GM19397 (cell line): ENCODE measurements around the gene TFAP2D.
A peak's percentile ranks its signal among the peaks of the same experiment; 100 is the strongest.

ENCODE experiments used
- ATAC-seq: cut with Tn5 transposase; IDR thresholded peaks from one replicate; pipeline ENCODE4 v1.9.1; 2021; ENCODE audit warnings: mild to moderate bottlenecking, moderate library complexity; ENCODE audit not compliant: unreplicated experiment

TFAP2D gene

GRCh38 chr6:50718566-50718965 lies 5.2 kb downstream of the TFAP2D start:
- ATAC-seq: no peak

GRCh38 chr6:50720623-50721022 lies 7.3 kb downstream of the TFAP2D start:
- no peak for ATAC-seq

- ATAC-seq: no peak
Observed at GRCh38 chr6:50721978-50722377, 8.7 kb downstream of the TFAP2D start.

GRCh38 chr6:50722829-50723554 lies 9.7 kb downstream of the TFAP2D start:
- no peak for ATAC-seq

GRCh38 chr6:50724381-50725124 lies 11.2 kb downstream of the TFAP2D start:
- ATAC-seq: no peak

- ATAC-seq: no peak
Observed at GRCh38 chr6:50734488-50734887, 21.2 kb downstream of the TFAP2D start.

GRCh38 chr6:50742161-50742560 lies 28.8 kb downstream of the TFAP2D start:
- ATAC-seq: no peak

- ATAC-seq: no peak
Observed at GRCh38 chr6:50744976-50745375, 31.6 kb downstream of the TFAP2D start.

- ATAC-seq: no peak
Observed at GRCh38 chr6:50762798-50763197, 49.5 kb downstream of the TFAP2D start.

GRCh38 chr6:50778696-50779095 lies 65.4 kb downstream of the TFAP2D start:
- no peak for ATAC-seq

GRCh38 chr6:50780382-50780781 lies 67.1 kb downstream of the TFAP2D start:
- ATAC-seq: no peak

- ATAC-seq: no peak
Observed at GRCh38 chr6:50785921-50786320, 72.6 kb downstream of the TFAP2D start.

- ATAC-seq: no peak
Observed at GRCh38 chr6:50791900-50792508, 78.7 kb downstream of the TFAP2D start.

GRCh38 chr6:50792771-50793170 lies 79.4 kb downstream of the TFAP2D start:
- no peak for ATAC-seq

GRCh38 chr6:50795574-50795973 lies 82.2 kb downstream of the TFAP2D start:
- no peak for ATAC-seq

- no peak for ATAC-seq
Observed at GRCh38 chr6:50804283-50804682, 91.0 kb downstream of the TFAP2D start.

- no peak for ATAC-seq
Observed at GRCh38 chr6:50807035-50807434, 93.7 kb downstream of the TFAP2D start.

- ATAC-seq: peak; percentile 41
Observed at GRCh38 chr6:50815436-50816114, 102.2 kb downstream of the TFAP2D start.

GRCh38 chr6:50816115-50816675 lies 102.9 kb downstream of the TFAP2D start:
- peak; percentile 56 for ATAC-seq

GRCh38 chr6:50816947-50817645 lies 103.8 kb downstream of the TFAP2D start:
- ATAC-seq: no peak

GRCh38 chr6:50817646-50817950 lies 104.3 kb downstream of the TFAP2D start:
- ATAC-seq: no peak
